Kidney (tissue), 14 donors: ENCODE measurements around the gene MOG. TPM values are rescaled to one million over a fixed set of nuclear protein-coding genes. Genes with fewer than 3 reads are reported as not detected.
"Not testable (repeated sequence)": the region's sequence is repeated elsewhere in the genome, so short reads cannot be mapped to it uniquely, and the experiment has no call there.

Experiments
- DNase-seq, 5 donors: peaks; one replicate each; pipeline ENCODE4 v3.0.0-alpha.2; 2013 to 2020
- FAIRE-seq: peaks from 2 replicates; lab custom pipeline; 2012; peaks lifted over from hg19 to GRCh38; lab: Jason Lieb, UNC
- H3K27ac ChIP-seq, 2 donors: one replicate each; pipeline ENCODE4 v1.7.0; 2013; ENCODE audit warnings: low read depth in 2 of 2, low read length in 2 of 2, inconsistent platforms in 1 of 2
- H3K27me3 ChIP-seq: one replicate; pipeline ENCODE4 v1.7.1; 2013; ENCODE audit warnings: low read length, inconsistent platforms; ENCODE audit not compliant: control insufficient read depth, insufficient read depth
- H3K36me3 ChIP-seq, 3 donors: one replicate each; pipeline versions ENCODE4 v1.7.0 to v1.7.1; 2013; ENCODE audit warnings: low read length in 3 of 3, control low read depth in 1 of 3, inconsistent platforms in 1 of 3; ENCODE audit not compliant: insufficient read depth in 3 of 3, control insufficient read depth in 2 of 3
- H3K4me1 ChIP-seq, 3 donors: one replicate each; pipeline versions ENCODE4 v1.7.0 to v1.7.1; 2013; ENCODE audit warnings: low read length in 3 of 3, inconsistent platforms in 1 of 3, low read depth in 1 of 3; ENCODE audit not compliant: control insufficient read depth in 2 of 3, insufficient read depth in 2 of 3
- H3K4me3 ChIP-seq, 3 donors: one replicate each; pipeline versions ENCODE4 v1.7.0 to v1.8.1; 2013; ENCODE audit warnings: low read length in 3 of 3, control low read depth in 1 of 3, inconsistent platforms in 1 of 3
- H3K9ac ChIP-seq, 3 donors: one replicate each; pipeline versions ENCODE4 v1.7.0 to v1.7.1; 2013; ENCODE audit warnings: low read length in 3 of 3, control low read depth in 1 of 3, inconsistent platforms in 1 of 3
- H3K9me3 ChIP-seq, 3 donors: one replicate each; pipeline versions ENCODE4 v1.7.0 to v1.7.1; 2013; ENCODE audit warnings: low read length in 3 of 3, control low read depth in 1 of 3, inconsistent platforms in 1 of 3; ENCODE audit not compliant: control insufficient read depth in 2 of 3, insufficient read depth in 1 of 3
- CTCF ChIP-seq: IDR thresholded peaks from 3 replicates; pipeline ENCODE4 v1.5.1; 2012; ENCODE audit warnings: mild to moderate bottlenecking, moderate library complexity, borderline replicate concordance; ENCODE audit not compliant: insufficient read depth; ENCODE audit errors: extremely low read depth
- intact Hi-C: fragments of 100-400 bp; cut with DNase I; formaldehyde crosslinking; loops from one replicate; pipeline ENCODE4 v1.11.1; 2022
- polyA plus RNA-seq: library from polyadenylated mRNA; stranded (reverse); fragments of 350-450 nt; fragmentation: Illumina TruSeq; extraction: RNeasy Lipid Tissue Mini Kit (QIAGEN cat#74804); gene quantifications from one replicate; pipeline ENCODE4 v1.2.3, GENCODE V29; 2014; ENCODE audit warnings: low read depth, low replicate concordance; ENCODE audit not compliant: insufficient read depth
- total RNA-seq: library from RNA; stranded (reverse); fragmentation: NEBNext Ultra II Directional; extraction: Animal tissue kit (Norgen Biotek cat#: 25700); gene quantifications from one replicate; pipeline ENCODE4 v1.2.1, GENCODE V29; 2021
- donor health status: control.
- donor health status: control.
- donor health status: control.
- donor health status: control.
- donor health status: control.
- donor health status: DM: yes; HTN: yes; CAD: no.
- donor health status: Normal renal cell carcinoma (clear cell type).

The MOG gene
- total and polyA plus RNA-seq, 2 donors from 2014 or later: not detected

GRCh38 chr6:29667158-29667557, 10.3 kb downstream of the MOG start:
- no peaks in the 10 kb centered on the region for H3K36me3 ChIP-seq
- FAIRE-seq (no peak), DNase-seq (no peak)
- no peak overlapping the region for H3K27ac ChIP-seq
- no peaks in the 10 kb centered on the region for H3K4me1 ChIP-seq
- no peaks in the 10 kb centered on the region for H3K27me3 ChIP-seq
- H3K4me3 ChIP-seq: no peak overlapping the region
- H3K9ac ChIP-seq: no peak overlapping the region
- no peak for TF ChIP-seq CTCF
- intact Hi-C loops: no loop called here
- H3K9me3 ChIP-seq: no peaks in the 10 kb centered on the region

GRCh38 chr6:29671026-29671425, 14.1 kb downstream of the MOG start:
- TF ChIP-seq CTCF: no peak
- intact Hi-C loops: no loop called here
- H3K36me3 ChIP-seq: no peaks in the 10 kb centered on the region

GRCh38 chr6:29672116-29672515, 15.2 kb downstream of the MOG start:
- H3K4me3 ChIP-seq, FAIRE-seq, H3K9ac ChIP-seq, DNase-seq, H3K4me1 ChIP-seq, H3K36me3 ChIP-seq, H3K27ac ChIP-seq, H3K9me3 ChIP-seq, H3K27me3 ChIP-seq, intact Hi-C loops: not testable (repeated sequence)

More at GRCh38 chr6:29671026-29671425, 14.1 kb downstream of the MOG start:
- DNase-seq (no peak), FAIRE-seq (no peak)
- Histone ChIP-seq H3K4me1 (no peaks in the 10 kb centered on the region), H3K27ac (no peak overlapping the region), H3K9ac (no peak overlapping the region), H3K4me3 (no peak overlapping the region), H3K27me3 (no peaks in the 10 kb centered on the region), H3K9me3 (no peaks in the 10 kb centered on the region)

- H3K4me3 ChIP-seq: no peak overlapping the region
- no peak for DNase-seq
- H3K36me3 ChIP-seq: no peaks in the 10 kb centered on the region
- H3K9ac ChIP-seq: no peak overlapping the region
- no peaks in the 10 kb centered on the region for H3K27me3 ChIP-seq
- H3K9me3 ChIP-seq: no peaks in the 10 kb centered on the region
- TF ChIP-seq CTCF: no peak
- no peaks in the 10 kb centered on the region for H3K4me1 ChIP-seq
- FAIRE-seq: no peak
- intact Hi-C loops: no loop called here
- H3K27ac ChIP-seq: no peak overlapping the region
These were observed 16.3 kb downstream of the MOG start for GRCh38 chr6:29673161-29673560.
